ENCODE results near the gene DPM2. TPM values are rescaled to one million over a fixed set of nuclear protein-coding genes. Genes with fewer than 3 reads are reported as not detected.
A peak's percentile ranks its signal among the peaks of the same experiment; 100 is the strongest.

Gene DPM2
- total and polyA plus RNA-seq, 2 experiments from 2014 or later = 36.6 to 92.4 TPM

GRCh38 chr9:127960410-127961154 is 22.9 kb upstream of the DPM2 start:
- no peak overlapping the region for H2AFZ ChIP-seq

DNA sequence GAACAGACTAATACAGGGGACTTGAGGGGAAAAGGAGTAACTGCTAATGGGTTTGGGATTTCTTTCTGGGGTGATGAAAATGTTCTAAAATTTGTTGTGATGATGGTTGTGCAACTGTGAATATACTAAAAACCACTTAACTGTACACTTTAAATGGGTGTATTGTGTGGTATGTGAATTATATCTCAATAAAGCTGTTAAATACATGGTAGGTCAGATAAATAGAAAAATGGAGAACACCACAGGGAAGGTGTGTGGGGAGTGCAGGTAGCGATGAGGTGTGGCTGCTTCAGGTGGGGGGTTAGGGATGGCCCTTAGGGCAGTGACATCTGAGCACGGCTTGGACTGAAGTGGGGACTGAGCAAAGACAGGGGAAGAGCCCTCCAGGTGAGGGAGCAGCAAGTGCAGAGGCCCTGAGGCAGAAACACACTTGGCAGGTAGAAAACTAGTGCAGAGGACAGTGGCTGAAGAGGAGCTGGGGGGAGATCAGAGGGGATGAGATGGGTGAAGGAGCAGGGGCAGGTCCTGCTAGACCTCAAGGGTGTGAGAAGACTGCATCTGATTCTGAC is 22.3 kb upstream of the DPM2 start:
- Histone ChIP-seq H3K4me3 (no peak overlapping the region), H3K36me3 (ENCODE audit: insufficient read depth) (no peaks in the 10 kb centered on the region), H3F3A (replicated peaks; ENCODE audit: low read depth) (0 out of 2 replicates have a peak, but pooled peaks cover 3% of the 10 kb centered on the region), H4K20me1 (replicated peaks; ENCODE audit: insufficient read depth) (peaks cover 22% of the 10 kb centered on the region), H2AFZ (no peak overlapping the region), H3K27ac (ENCODE audit: low read depth) (peak overlapping the region; percentile 69; the same call in 1 of the 2 replicates), H3K79me2 (replicated peaks; ENCODE audit: insufficient read depth) (peaks cover 96% of the 10 kb centered on the region), H3K4me1 (ENCODE audit: insufficient read depth) (peaks cover 19% of the 10 kb centered on the region), H3K9me2 (ENCODE audit: insufficient read depth) (no peaks in the 10 kb centered on the region), H3K27me3 (ENCODE audit: insufficient read depth) (no peaks in the 10 kb centered on the region), H3K4me2 (no peak overlapping the region)
- no peak for DNase-seq (ENCODE audit: low spot score)
- no peaks in the 10 kb centered on the region for H3K9me3 Mint-ChIP-seq
- ATAC-seq = no peak
- H3K27me3 Mint-ChIP-seq (ENCODE audit: insufficient read depth, low read depth, poor library complexity) = peaks cover 22% of the 10 kb centered on the region
- peak overlapping the region; percentile 68; the same call in 1 of the 2 replicates for H3K27ac Mint-ChIP-seq
- peaks cover 52% of the 10 kb centered on the region for H3K4me1 Mint-ChIP-seq
- H3K36me3 Mint-ChIP-seq (ENCODE audit: low read depth) = peaks cover 2% of the 10 kb centered on the region; the same call in 1 of the 3 replicates
- H3K4me3 Mint-ChIP-seq = no peak overlapping the region
- TF ChIP-seq, protein P1, sequence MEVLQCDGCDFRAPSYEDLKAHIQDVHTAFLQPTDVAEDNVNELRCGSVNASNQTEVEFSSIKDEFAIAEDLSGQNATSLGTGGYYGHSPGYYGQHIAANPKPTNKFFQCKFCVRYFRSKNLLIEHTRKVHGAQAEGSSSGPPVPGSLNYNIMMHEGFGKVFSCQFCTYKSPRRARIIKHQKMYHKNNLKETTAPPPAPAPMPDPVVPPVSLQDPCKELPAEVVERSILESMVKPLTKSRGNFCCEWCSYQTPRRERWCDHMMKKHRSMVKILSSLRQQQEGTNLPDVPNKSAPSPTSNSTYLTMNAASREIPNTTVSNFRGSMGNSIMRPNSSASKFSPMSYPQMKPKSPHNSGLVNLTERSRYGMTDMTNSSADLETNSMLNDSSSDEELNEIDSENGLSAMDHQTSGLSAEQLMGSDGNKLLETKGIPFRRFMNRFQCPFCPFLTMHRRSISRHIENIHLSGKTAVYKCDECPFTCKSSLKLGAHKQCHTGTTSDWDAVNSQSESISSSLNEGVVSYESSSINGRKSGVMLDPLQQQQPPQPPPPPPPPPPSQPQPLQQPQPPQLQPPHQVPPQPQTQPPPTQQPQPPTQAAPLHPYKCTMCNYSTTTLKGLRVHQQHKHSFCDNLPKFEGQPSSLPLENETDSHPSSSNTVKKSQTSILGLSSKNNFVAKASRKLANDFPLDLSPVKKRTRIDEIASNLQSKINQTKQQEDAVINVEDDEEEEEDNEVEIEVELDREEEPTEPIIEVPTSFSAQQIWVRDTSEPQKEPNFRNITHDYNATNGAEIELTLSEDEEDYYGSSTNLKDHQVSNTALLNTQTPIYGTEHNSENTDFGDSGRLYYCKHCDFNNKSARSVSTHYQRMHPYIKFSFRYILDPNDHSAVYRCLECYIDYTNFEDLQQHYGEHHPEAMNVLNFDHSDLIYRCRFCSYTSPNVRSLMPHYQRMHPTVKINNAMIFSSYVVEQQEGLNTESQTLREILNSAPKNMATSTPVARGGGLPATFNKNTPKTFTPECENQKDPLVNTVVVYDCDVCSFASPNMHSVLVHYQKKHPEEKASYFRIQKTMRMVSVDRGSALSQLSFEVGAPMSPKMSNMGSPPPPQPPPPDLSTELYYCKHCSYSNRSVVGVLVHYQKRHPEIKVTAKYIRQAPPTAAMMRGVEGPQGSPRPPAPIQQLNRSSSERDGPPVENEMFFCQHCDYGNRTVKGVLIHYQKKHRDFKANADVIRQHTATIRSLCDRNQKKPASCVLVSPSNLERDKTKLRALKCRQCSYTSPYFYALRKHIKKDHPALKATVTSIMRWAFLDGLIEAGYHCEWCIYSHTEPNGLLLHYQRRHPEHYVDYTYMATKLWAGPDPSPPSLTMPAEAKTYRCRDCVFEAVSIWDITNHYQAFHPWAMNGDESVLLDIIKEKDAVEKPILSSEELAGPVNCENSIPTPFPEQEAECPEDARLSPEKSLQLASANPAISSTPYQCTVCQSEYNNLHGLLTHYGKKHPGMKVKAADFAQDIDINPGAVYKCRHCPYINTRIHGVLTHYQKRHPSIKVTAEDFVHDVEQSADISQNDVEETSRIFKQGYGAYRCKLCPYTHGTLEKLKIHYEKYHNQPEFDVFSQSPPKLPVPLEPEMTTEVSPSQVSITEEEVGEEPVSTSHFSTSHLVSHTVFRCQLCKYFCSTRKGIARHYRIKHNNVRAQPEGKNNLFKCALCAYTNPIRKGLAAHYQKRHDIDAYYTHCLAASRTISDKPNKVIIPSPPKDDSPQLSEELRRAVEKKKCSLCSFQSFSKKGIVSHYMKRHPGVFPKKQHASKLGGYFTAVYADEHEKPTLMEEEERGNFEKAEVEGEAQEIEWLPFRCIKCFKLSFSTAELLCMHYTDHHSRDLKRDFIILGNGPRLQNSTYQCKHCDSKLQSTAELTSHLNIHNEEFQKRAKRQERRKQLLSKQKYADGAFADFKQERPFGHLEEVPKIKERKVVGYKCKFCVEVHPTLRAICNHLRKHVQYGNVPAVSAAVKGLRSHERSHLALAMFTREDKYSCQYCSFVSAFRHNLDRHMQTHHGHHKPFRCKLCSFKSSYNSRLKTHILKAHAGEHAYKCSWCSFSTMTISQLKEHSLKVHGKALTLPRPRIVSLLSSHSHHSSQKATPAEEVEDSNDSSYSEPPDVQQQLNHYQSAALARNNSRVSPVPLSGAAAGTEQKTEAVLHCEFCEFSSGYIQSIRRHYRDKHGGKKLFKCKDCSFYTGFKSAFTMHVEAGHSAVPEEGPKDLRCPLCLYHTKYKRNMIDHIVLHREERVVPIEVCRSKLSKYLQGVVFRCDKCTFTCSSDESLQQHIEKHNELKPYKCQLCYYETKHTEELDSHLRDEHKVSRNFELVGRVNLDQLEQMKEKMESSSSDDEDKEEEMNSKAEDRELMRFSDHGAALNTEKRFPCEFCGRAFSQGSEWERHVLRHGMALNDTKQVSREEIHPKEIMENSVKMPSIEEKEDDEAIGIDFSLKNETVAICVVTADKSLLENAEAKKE (CRISPR knock-in tag; IDR thresholded peaks at IDR 0.05) = no peak
- TF ChIP-seq NANOG (IDR thresholded peaks at IDR 0.05; ENCODE audit: borderline replicate concordance) (no peak), ZNF331 (CRISPR knock-in tag; IDR thresholded peaks at IDR 0.05; ENCODE audit: low read depth) (no peak), POLR2AphosphoS5 (IDR thresholded peaks at IDR 0.05; ENCODE audit: low read depth) (no peak), EZH2phosphoT487 (IDR thresholded peaks at IDR 0.05; ENCODE audit: unreplicated experiment) (no peak), CREB1 (CRISPR knock-in tag; IDR thresholded peaks at IDR 0.05; ENCODE audit: low read depth) (no peak), STAT1 (IDR thresholded peaks at IDR 0.05; ENCODE audit: unreplicated experiment) (no peak), ZNF114 (CRISPR knock-in tag; IDR thresholded peaks at IDR 0.05) (no peak), JUNB (IDR thresholded peaks at IDR 0.05; ENCODE audit: unreplicated experiment) (no peak)
- TF ChIP-seq, protein P2, sequence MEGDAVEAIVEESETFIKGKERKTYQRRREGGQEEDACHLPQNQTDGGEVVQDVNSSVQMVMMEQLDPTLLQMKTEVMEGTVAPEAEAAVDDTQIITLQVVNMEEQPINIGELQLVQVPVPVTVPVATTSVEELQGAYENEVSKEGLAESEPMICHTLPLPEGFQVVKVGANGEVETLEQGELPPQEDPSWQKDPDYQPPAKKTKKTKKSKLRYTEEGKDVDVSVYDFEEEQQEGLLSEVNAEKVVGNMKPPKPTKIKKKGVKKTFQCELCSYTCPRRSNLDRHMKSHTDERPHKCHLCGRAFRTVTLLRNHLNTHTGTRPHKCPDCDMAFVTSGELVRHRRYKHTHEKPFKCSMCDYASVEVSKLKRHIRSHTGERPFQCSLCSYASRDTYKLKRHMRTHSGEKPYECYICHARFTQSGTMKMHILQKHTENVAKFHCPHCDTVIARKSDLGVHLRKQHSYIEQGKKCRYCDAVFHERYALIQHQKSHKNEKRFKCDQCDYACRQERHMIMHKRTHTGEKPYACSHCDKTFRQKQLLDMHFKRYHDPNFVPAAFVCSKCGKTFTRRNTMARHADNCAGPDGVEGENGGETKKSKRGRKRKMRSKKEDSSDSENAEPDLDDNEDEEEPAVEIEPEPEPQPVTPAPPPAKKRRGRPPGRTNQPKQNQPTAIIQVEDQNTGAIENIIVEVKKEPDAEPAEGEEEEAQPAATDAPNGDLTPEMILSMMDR (conservative IDR thresholded peaks at IDR 0.05; ENCODE audit: low read depth in 2 of 2) = no peak

More at GRCh38 chr9:127960410-127961154, 22.9 kb upstream of the DPM2 start:
- Histone ChIP-seq H3F3A (replicated peaks; ENCODE audit: low read depth) (0 out of 2 replicates have a peak, but pooled peaks cover 7% of the 10 kb centered on the region), H3K27me3 (ENCODE audit: insufficient read depth) (no peaks in the 10 kb centered on the region), H3K4me3 (no peak overlapping the region), H4K20me1 (replicated peaks; ENCODE audit: insufficient read depth) (peaks cover 22% of the 10 kb centered on the region), H3K27ac (ENCODE audit: low read depth) (peak overlapping the region; percentile 69; the same call in 1 of the 2 replicates), H3K4me1 (ENCODE audit: insufficient read depth) (peaks cover 25% of the 10 kb centered on the region), H3K9me2 (ENCODE audit: insufficient read depth) (no peaks in the 10 kb centered on the region), H3K4me2 (no peak overlapping the region), H3K36me3 (ENCODE audit: insufficient read depth) (no peaks in the 10 kb centered on the region), H3K79me2 (replicated peaks; ENCODE audit: insufficient read depth) (peaks cover 99% of the 10 kb centered on the region)
- Mint-ChIP-seq H3K4me3 (no peak overlapping the region), H3K27me3 (ENCODE audit: insufficient read depth, low read depth, poor library complexity) (peaks cover 20% of the 10 kb centered on the region), H3K9me3 (no peaks in the 10 kb centered on the region), H3K4me1 (peaks cover 52% of the 10 kb centered on the region), H3K36me3 (ENCODE audit: low read depth) (peaks cover 2% of the 10 kb centered on the region; the same call in 1 of the 3 replicates), H3K27ac (peak overlapping the region; percentile 68)
- DNase-seq (ENCODE audit: low spot score) (no peak), ATAC-seq (peak; percentile 19)
- no peak for TF ChIP-seq CREB1 (CRISPR knock-in tag; IDR thresholded peaks at IDR 0.05; ENCODE audit: low read depth)
- no peak for TF ChIP-seq POLR2AphosphoS5 (IDR thresholded peaks at IDR 0.05; ENCODE audit: low read depth)
- TF ChIP-seq ZNF331 (CRISPR knock-in tag; IDR thresholded peaks at IDR 0.05; ENCODE audit: low read depth) = no peak
